Measurements from ENCODE around the gene OXNAD1. TPM values are rescaled to one million over a fixed set of nuclear protein-coding genes. Genes with fewer than 3 reads are reported as not detected.

Gene OXNAD1
- total and polyA plus RNA-seq, 2 of the 13 experiments (the other 11 are each of a cell fraction or from before 2014, with no cell fraction given) = 9.9 to 18.8 TPM

DNA sequence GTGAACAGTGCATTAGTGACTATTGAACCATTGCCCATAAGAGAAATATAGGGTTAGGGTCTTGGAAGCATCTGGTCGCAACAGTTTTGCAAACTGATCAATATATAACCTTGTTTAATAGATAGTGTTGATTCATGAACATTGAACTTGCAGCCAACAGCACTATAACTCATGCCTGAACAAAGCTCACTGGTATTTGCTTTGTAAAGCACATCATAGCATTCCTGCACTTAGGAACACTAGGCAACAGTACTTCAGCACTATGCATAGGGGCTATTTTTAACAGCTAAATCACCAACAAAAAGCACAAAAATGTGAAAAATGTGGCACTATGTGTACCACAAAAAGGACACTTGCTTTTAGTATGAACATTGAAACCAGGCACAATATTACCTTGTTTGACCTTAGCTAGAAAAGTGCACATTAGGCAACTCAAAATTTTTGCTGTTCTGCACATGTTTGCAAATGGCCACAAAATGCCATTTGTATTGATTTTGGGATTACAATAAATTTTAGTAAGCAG is 68.0 kb downstream of the OXNAD1 start (continued):
- TF ChIP-seq NR2F1 (CRISPR knock-in tag; IDR thresholded peaks at IDR 0.05) (peak in 1 of 2 experiments; percentile 63; a peak in 2 of 4 replicates), AGO2 (optimal IDR thresholded peaks at IDR 0.05; ENCODE audit: low read depth, low read length) (no peak), GTF2F1 (IDR thresholded peaks at IDR 0.05; ENCODE audit: low read length) (no peak), NFE2L1 (CRISPR knock-in tag; IDR thresholded peaks at IDR 0.05; ENCODE audit: borderline replicate concordance) (no peak), ZKSCAN1 (IDR thresholded peaks at IDR 0.05; ENCODE audit: low read length) (no peak), ZNF337 (CRISPR knock-in tag; IDR thresholded peaks at IDR 0.05; ENCODE audit: borderline replicate concordance, low read depth) (0 out of 2 replicates have a peak, but pooled peaks have one; percentile 86), ZNF563 (CRISPR knock-in tag; IDR thresholded peaks at IDR 0.05) (no peak), FOSL1 (CRISPR knock-in tag; IDR thresholded peaks at IDR 0.05; ENCODE audit: borderline replicate concordance) (no peak), SNRNP70 (IDR thresholded peaks at IDR 0.05; ENCODE audit: low read depth, low read length) (no peak), PAXIP1 (CRISPR knock-in tag; conservative IDR thresholded peaks at IDR 0.05) (peak; percentile 95), ZNF564 (CRISPR knock-in tag; IDR thresholded peaks at IDR 0.05) (no peak), HMG20A (CRISPR knock-in tag; IDR thresholded peaks at IDR 0.05; ENCODE audit: borderline replicate concordance) (peak; percentile 72; the same call in 1 of the 2 replicates), AGO1 (IDR thresholded peaks at IDR 0.05; ENCODE audit: low read depth, low read length, poor library complexity, severe bottlenecking) (no peak), ZMYM4 (CRISPR knock-in tag; IDR thresholded peaks at IDR 0.05) (peak; percentile 54; the same call in 1 of the 2 replicates), ZNF713 (CRISPR knock-in tag; IDR thresholded peaks at IDR 0.05) (no peak), ZNF576 (CRISPR knock-in tag; IDR thresholded peaks at IDR 0.05) (no peak), TEAD2 (CRISPR knock-in tag; IDR thresholded peaks at IDR 0.05) (no peak), ZSCAN9 (CRISPR knock-in tag; IDR thresholded peaks at IDR 0.05; ENCODE audit: borderline replicate concordance) (peak; percentile 80; the same call in 1 of the 2 replicates), TARDBP (CRISPR knock-in tag; IDR thresholded peaks at IDR 0.05) (peak; percentile 83), SP1 (IDR thresholded peaks at IDR 0.05) (no peak), SP1 (CRISPR knock-in tag; IDR thresholded peaks at IDR 0.05) (no peak)
- TF ChIP-seq, protein P1, sequence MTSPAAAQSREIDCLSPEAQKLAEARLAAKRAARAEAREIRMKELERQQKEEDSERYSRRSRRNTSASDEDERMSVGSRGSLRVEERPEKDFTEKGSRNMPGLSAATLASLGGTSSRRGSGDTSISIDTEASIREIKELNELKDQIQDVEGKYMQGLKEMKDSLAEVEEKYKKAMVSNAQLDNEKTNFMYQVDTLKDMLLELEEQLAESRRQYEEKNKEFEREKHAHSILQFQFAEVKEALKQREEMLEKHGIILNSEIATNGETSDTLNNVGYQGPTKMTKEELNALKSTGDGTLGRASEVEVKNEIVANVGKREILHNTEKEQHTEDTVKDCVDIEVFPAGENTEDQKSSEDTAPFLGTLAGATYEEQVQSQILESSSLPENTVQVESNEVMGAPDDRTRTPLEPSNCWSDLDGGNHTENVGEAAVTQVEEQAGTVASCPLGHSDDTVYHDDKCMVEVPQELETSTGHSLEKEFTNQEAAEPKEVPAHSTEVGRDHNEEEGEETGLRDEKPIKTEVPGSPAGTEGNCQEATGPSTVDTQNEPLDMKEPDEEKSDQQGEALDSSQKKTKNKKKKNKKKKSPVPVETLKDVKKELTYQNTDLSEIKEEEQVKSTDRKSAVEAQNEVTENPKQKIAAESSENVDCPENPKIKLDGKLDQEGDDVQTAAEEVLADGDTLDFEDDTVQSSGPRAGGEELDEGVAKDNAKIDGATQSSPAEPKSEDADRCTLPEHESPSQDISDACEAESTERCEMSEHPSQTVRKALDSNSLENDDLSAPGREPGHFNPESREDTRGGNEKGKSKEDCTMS (CRISPR knock-in tag; conservative IDR thresholded peaks at IDR 0.05) = no peak
- TF ChIP-seq, protein P2, sequence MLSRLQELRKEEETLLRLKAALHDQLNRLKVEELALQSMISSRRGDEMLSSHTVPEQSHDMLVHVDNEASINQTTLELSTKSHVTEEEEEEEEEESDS (CRISPR knock-in tag; IDR thresholded peaks at IDR 0.05; ENCODE audit: borderline replicate concordance) = no peak

Data from HepG2 (cell line).